Peyer's patch (tissue), 4 donors: ENCODE data around the gene KYNU.

Experiments used
- POLR2A ChIP-seq, 2 donors: fragments of 450-650 bp; IDR thresholded peaks; one replicate each; pipeline ENCODE4 v1.5.1; 2017; ENCODE audit warnings: antibody characterized with exemption in 2 of 2, mild to moderate bottlenecking in 2 of 2, moderate library complexity in 2 of 2
- TF ChIP-seq, protein P1 (sequence below), 6 experiments: fragments of 450-650 bp in 4 of 6; fragments of 200-600 bp in 2 of 6; sonication (generic) in 1 of 6; IDR thresholded peaks; one replicate each; pipeline ENCODE4 v1.5.1; 2017 to 2019; ENCODE audit warnings: antibody characterized with exemption in 6 of 6, mild to moderate bottlenecking in 3 of 6, moderate library complexity in 1 of 6

DNA sequence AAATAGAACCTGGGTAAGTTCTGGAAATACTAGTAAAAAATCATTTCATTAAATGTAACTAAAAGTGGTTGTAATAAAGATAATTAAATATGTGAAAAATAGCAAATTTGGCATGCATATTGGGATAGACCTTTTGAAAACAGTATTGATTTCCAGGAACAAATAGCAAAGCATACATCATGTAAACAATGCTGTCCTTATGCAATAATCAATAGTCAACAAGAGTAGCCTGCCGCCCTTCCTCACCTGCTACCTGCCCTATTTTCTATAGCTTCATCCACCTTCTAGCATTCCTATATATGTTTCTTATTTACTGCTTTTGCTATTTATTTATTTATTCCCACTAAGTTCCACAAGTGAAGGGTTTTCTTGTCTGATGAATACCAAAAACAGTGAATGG is 35.1 kb upstream of the KYNU start:
- TF ChIP-seq, protein P1, sequence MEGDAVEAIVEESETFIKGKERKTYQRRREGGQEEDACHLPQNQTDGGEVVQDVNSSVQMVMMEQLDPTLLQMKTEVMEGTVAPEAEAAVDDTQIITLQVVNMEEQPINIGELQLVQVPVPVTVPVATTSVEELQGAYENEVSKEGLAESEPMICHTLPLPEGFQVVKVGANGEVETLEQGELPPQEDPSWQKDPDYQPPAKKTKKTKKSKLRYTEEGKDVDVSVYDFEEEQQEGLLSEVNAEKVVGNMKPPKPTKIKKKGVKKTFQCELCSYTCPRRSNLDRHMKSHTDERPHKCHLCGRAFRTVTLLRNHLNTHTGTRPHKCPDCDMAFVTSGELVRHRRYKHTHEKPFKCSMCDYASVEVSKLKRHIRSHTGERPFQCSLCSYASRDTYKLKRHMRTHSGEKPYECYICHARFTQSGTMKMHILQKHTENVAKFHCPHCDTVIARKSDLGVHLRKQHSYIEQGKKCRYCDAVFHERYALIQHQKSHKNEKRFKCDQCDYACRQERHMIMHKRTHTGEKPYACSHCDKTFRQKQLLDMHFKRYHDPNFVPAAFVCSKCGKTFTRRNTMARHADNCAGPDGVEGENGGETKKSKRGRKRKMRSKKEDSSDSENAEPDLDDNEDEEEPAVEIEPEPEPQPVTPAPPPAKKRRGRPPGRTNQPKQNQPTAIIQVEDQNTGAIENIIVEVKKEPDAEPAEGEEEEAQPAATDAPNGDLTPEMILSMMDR (IDR thresholded peaks at IDR 0.05): no peak
- no peak for TF ChIP-seq POLR2A (IDR thresholded peaks at IDR 0.05)
